GM12878 (cell line): ENCODE data around the gene PDZRN3. TPM values are rescaled to one million over a fixed set of nuclear protein-coding genes. Genes with fewer than 3 reads are reported as not detected.

Experiments
- ATAC-seq: fragments of 200-7000 bp; cut with Tn5 transposase; 3 replicates; pipeline ENCODE4 v1.9.1; 2020; ENCODE audit warnings: mild to moderate bottlenecking, moderate library complexity
- BruUV-seq: library from RNA; stranded (reverse); fragments of 400-500 nt; replicated peaks from 2 replicates; lab custom pipeline; 2021; lab: Mats Ljungman, UMichigan
- CTCF ChIA-PET: fragments of 300-600 bp; sonication (Branson Sonifier 250); formaldehyde crosslinking; extraction: SDS; loops from one replicate; lab custom pipeline; 2021; ENCODE audit warnings: inconsistent platforms; lab: Yijun Ruan, JAX
- POLR2A ChIA-PET: fragments of 350-600 bp; formaldehyde crosslinking; extraction: SDS; loops from one replicate; lab custom pipeline; 2021; ENCODE audit warnings: inconsistent platforms; lab: Charles Lee
- RAD21 ChIA-PET: fragments of 300-600 bp; sonication (Branson Sonifier 250); formaldehyde crosslinking; loops from one replicate; lab custom pipeline; 2023; ENCODE audit warnings: antibody characterized with exemption; ENCODE audit not compliant: unreplicated experiment; lab: Charles Lee
- SMC1A ChIA-PET: fragments of 300-600 bp; sonication (Branson Sonifier 250); formaldehyde crosslinking; loops from one replicate; lab custom pipeline; 2023; ENCODE audit not compliant: unreplicated experiment, uncharacterized antibody; lab: Charles Lee
- DNase-seq: peaks from one replicate; pipeline ENCODE4 v3.0.0-alpha.2; 2011; ENCODE audit warnings: low read depth, low spot score
- FAIRE-seq: peaks from 3 replicates; lab custom pipeline; 2011; peaks lifted over from hg19 to GRCh38; lab: Jason Lieb, UNC
- H2AFZ ChIP-seq: 2 replicates; pipeline ENCODE4 v1.6.0; 2011; ENCODE audit warnings: low read depth, low read length, control low read depth; ENCODE audit not compliant: control insufficient read depth
- H3K27ac ChIP-seq: 2 replicates; pipeline ENCODE4 v1.5.1; 2011; ENCODE audit warnings: control low read depth; ENCODE audit not compliant: control insufficient read depth, insufficient read depth
- H3K27me3 ChIP-seq, 2 experiments: replicated peaks in 1 of 2; 2 replicates each; pipeline versions ENCODE4 v1.6.0 to v1.6.1; 2011; ENCODE audit warnings: low read length in 1 of 2; ENCODE audit not compliant: control insufficient read depth in 2 of 2, insufficient read depth in 2 of 2
- H3K36me3 ChIP-seq, 2 experiments: 2 replicates each; pipeline ENCODE4 v1.5.1; 2011; ENCODE audit warnings: low read length in 1 of 2; ENCODE audit not compliant: control insufficient read depth in 2 of 2, insufficient read depth in 2 of 2
- H3K4me1 ChIP-seq: 2 replicates; pipeline ENCODE4 v1.6.1; 2011; ENCODE audit warnings: mild to moderate bottlenecking, low read length, moderate library complexity, mixed read lengths; ENCODE audit not compliant: control insufficient read depth, insufficient read depth
- H3K4me2 ChIP-seq: 2 replicates; pipeline ENCODE4 v1.6.0; 2011; ENCODE audit warnings: control low read depth; ENCODE audit not compliant: control insufficient read depth, insufficient read depth
- H3K4me3 ChIP-seq: fragments of 200-600 bp; sonication (generic); 2 replicates; pipeline ENCODE4 v1.5.1; 2016
- H3K79me2 ChIP-seq: 2 replicates; pipeline ENCODE4 v1.6.0; 2011; ENCODE audit warnings: low read length; ENCODE audit not compliant: control insufficient read depth, insufficient read depth
- H3K9ac ChIP-seq: 2 replicates; pipeline ENCODE4 v1.8.0; 2011; ENCODE audit warnings: low read length, control low read depth, mixed read lengths; ENCODE audit not compliant: control insufficient read depth, insufficient read depth
- H3K9me3 ChIP-seq: replicated peaks from 3 replicates; pipeline ENCODE4 v1.5.1; 2011; ENCODE audit warnings: mild to moderate bottlenecking, low read length; ENCODE audit not compliant: control insufficient read depth, insufficient read depth
- H4K20me1 ChIP-seq: 2 replicates; pipeline ENCODE4 v1.6.0; 2011; ENCODE audit not compliant: control insufficient read depth, insufficient read depth
- ATF3 ChIP-seq: IDR thresholded peaks from 2 replicates; pipeline ENCODE4 v1.6.1; 2011; ENCODE audit warnings: low read depth, mild to moderate bottlenecking, low read length, moderate library complexity, borderline replicate concordance; ENCODE audit errors: extremely low read depth
- CBFB ChIP-seq: IDR thresholded peaks from 2 replicates; pipeline ENCODE4 v1.6.1; 2016; ENCODE audit warnings: antibody characterized with exemption, low read depth
- CHD1 ChIP-seq: IDR thresholded peaks from 2 replicates; pipeline ENCODE4 v1.6.1; 2012; ENCODE audit warnings: low read depth, low read length, improper control_type of control experiment
- CTCF ChIP-seq, 3 experiments: IDR thresholded peaks in 2 of 3; conservative IDR thresholded peaks in 1 of 3; 2 replicates each; pipeline ENCODE4 v1.5.1; 2011; ENCODE audit warnings: low read depth in 3 of 3, low read length in 3 of 3, mild to moderate bottlenecking in 3 of 3, control low read depth in 2 of 3, moderate library complexity in 2 of 3, inconsistent platforms in 1 of 3, mixed read lengths in 1 of 3; ENCODE audit not compliant: control insufficient read depth in 2 of 3, insufficient read depth in 1 of 3; ENCODE audit errors: extremely low read depth in 1 of 3
- E2F8 ChIP-seq: fragments of 450-650 bp; IDR thresholded peaks from 2 replicates; pipeline ENCODE4 v1.6.1; 2018; ENCODE audit warnings: mild to moderate bottlenecking, low read depth, moderate library complexity; ENCODE audit not compliant: partially characterized antibody
- EZH2 ChIP-seq: IDR thresholded peaks from 2 replicates; pipeline ENCODE4 v1.6.1; 2012; ENCODE audit warnings: low read depth, mild to moderate bottlenecking, control low read depth, inconsistent platforms, low read length, borderline replicate concordance; ENCODE audit not compliant: control insufficient read depth
- FOXK2 ChIP-seq: fragments of 450-650 bp; IDR thresholded peaks from 2 replicates; pipeline ENCODE4 v1.6.1; 2017; ENCODE audit warnings: mild to moderate bottlenecking, moderate library complexity
- HCFC1 ChIP-seq: fragments of 150-350 bp; IDR thresholded peaks from 2 replicates; pipeline ENCODE4 v1.6.1; 2014; ENCODE audit warnings: low read length
- IKZF1 ChIP-seq: fragments of 450-650 bp; conservative IDR thresholded peaks from 2 replicates; pipeline ENCODE4 v1.6.1; 2017; ENCODE audit warnings: antibody characterized with exemption, mild to moderate bottlenecking
- KAT2A ChIP-seq: conservative IDR thresholded peaks from 2 replicates; pipeline ENCODE4 v1.6.1; 2011; ENCODE audit warnings: low read depth, low read length; ENCODE audit not compliant: control insufficient read depth
- MAX ChIP-seq: IDR thresholded peaks from 2 replicates; pipeline ENCODE4 v1.6.1; 2012; ENCODE audit warnings: low read depth, low read length, improper control_type of control experiment
- NR2F1 ChIP-seq: fragments of 450-650 bp; conservative IDR thresholded peaks from 2 replicates; pipeline ENCODE4 v1.6.1; 2017; ENCODE audit warnings: mild to moderate bottlenecking
- PML ChIP-seq: IDR thresholded peaks from 2 replicates; pipeline ENCODE4 v1.6.1; 2012; ENCODE audit warnings: low read length, inconsistent platforms
- SP1 ChIP-seq: IDR thresholded peaks from one replicate; pipeline ENCODE4 v1.6.1; 2011; ENCODE audit warnings: low read depth, low read length
- SPI1 ChIP-seq: IDR thresholded peaks from 2 replicates; pipeline ENCODE4 v1.6.1; 2011; ENCODE audit warnings: low read depth, mild to moderate bottlenecking, low read length, moderate library complexity, borderline replicate concordance; ENCODE audit not compliant: insufficient read depth
- YY1 ChIP-seq: IDR thresholded peaks from 2 replicates; pipeline ENCODE4 v1.6.1; 2011; ENCODE audit warnings: low read depth, mild to moderate bottlenecking, low read length
- WGBS: methylation state at CpG from one replicate; pipeline ENCODE4 v1.1.6; 2016; ENCODE audit warnings: low lambda C conversion rate; ENCODE audit not compliant: insufficient replicate concordance, insufficient coverage; ENCODE audit errors: missing lambda C conversion rate; 5-methylcytosine and 5-hydroxymethylcytosine counted together
- in situ Hi-C: fragments of 300-500 bp; cut with MboI; formaldehyde crosslinking; loops from 9 replicates; pipeline ENCODE4 v1.14.3; 2018; ENCODE audit warnings: mixed read lengths
- intact Hi-C: fragments of 100-400 bp; cut with micrococcal nuclease; formaldehyde crosslinking; loops from one replicate; pipeline ENCODE4 v1.14.2; 2022; ENCODE audit not compliant: unreplicated experiment
- polyA plus RNA-seq, 11 experiments: library from polyadenylated mRNA; depleted of rRNA in 4 of 11; unstranded in 6 of 11; stranded (reverse) in 5 of 11; fragments of >200 nt; fragmentation: Nextera tagmentation in 4 of 11; fragmentation: Illumina TruSeq in 1 of 11; extraction: Ambion mirVana in 4 of 11; extraction: Trizol in 1 of 11; gene quantifications; 1 replicate in 1 of 11; 2 replicates in 10 of 11; pipeline versions ENCODE4 v1.2.1 to v1.2.3, GENCODE V29; 2011 to 2016; ENCODE audit warnings: inconsistent platforms in 2 of 11, missing spikeins in 2 of 11, low read depth in 1 of 11
- total RNA-seq, 4 experiments: library from RNA; depleted of rRNA in 3 of 4; stranded (reverse); fragments of >200 nt in 3 of 4; fragmentation: Illumina TruSeq in 1 of 4; extraction: Trizol in 1 of 4; gene quantifications; 2 replicates each; pipeline versions ENCODE4 v1.2.1 to v1.2.3, GENCODE V29; 2013 to 2021

PDZRN3 gene
- total and polyA plus RNA-seq, 10 of the 15 experiments (the other 5 are each of a cell fraction or from before 2014, with no cell fraction given): 0.07 to 0.37 (median 0.12) TPM; not detected in 6

GRCh38 chr3:73435055-73435454 is 189.7 kb downstream of the PDZRN3 start:
- FAIRE-seq (no peak), DNase-seq (no peak), ATAC-seq (no peak)
- CTCF ChIA-PET: interaction anchor here (1.2 to 1.6 kb wide), 2 partner anchors 73 to 333 kb away, joined by 3 to 5 read pairs; no protein-coding TSS in a partner anchor
- intact Hi-C loops: no loop called here
- SMC1A ChIA-PET: interaction anchor here (1.7 kb wide), 2 partner anchors 66 to 68 kb away, joined by 5 to 6 read pairs; no protein-coding TSS in a partner anchor
- H3K9me3 ChIP-seq: no peaks in the 10 kb centered on the region
- no peak overlapping the region for H3K4me3 ChIP-seq
- H3K4me1 ChIP-seq: no peaks in the 10 kb centered on the region
- in situ Hi-C loops: no loop called here
- no peak overlapping the region for H3K9ac ChIP-seq
- no peaks in the 10 kb centered on the region for H3K79me2 ChIP-seq
- H3K27me3 ChIP-seq: no peaks in the 10 kb centered on the region
- no peaks in the 10 kb centered on the region for H3K36me3 ChIP-seq
- no peak overlapping the region for H2AFZ ChIP-seq
- RAD21 ChIA-PET: no interaction called here
- WGBS: 54% methylated on average over 9 of the region's 11 CpGs
- no TSS peak for BruUV-seq
- no peaks in the 10 kb centered on the region for H4K20me1 ChIP-seq
- POLR2A ChIA-PET: interaction anchor here (0.6 kb wide), 1 partner anchor 348 kb away, joined by 3 read pairs; no protein-coding TSS in a partner anchor
- no peak overlapping the region for H3K27ac ChIP-seq
- H3K4me2 ChIP-seq: no peak overlapping the region
- TF ChIP-seq IKZF1: no peak
- TF ChIP-seq EZH2: no peak
- no peak for TF ChIP-seq PML
- no peak for TF ChIP-seq CBFB
- TF ChIP-seq KAT2A: no peak
- no peak for TF ChIP-seq SP1
- no peak for TF ChIP-seq MAX
- no peak for TF ChIP-seq FOXK2
- TF ChIP-seq SPI1: no peak
- no peak for TF ChIP-seq CHD1
- no peak for TF ChIP-seq HCFC1
- TF ChIP-seq CTCF (IDR thresholded peaks at IDR 0.05 in 2 of 3, conservative IDR thresholded peaks at IDR 0.05 in 1 of 3; ENCODE audit: control insufficient read depth in 2 of 3, extremely low read depth in 1 of 3, insufficient read depth in 1 of 3, low read depth in 3 of 3, low read length in 3 of 3): no peak
- TF ChIP-seq ATF3: no peak
- TF ChIP-seq YY1: no peak
- no peak for TF ChIP-seq NR2F1
- no peak for TF ChIP-seq E2F8
